ENCODE measurements around the gene RNF41. TPM values are rescaled to one million over a fixed set of nuclear protein-coding genes. Genes with fewer than 3 reads are reported as not detected.
A peak's percentile ranks its signal among the peaks of the same experiment; 100 is the strongest.

RNF41 gene
- polyA plus RNA-seq (2013, experiment 1 of 2), result 39.8 TPM
- 39.4 TPM for polyA plus RNA-seq (2013, experiment 2 of 2)

DNA sequence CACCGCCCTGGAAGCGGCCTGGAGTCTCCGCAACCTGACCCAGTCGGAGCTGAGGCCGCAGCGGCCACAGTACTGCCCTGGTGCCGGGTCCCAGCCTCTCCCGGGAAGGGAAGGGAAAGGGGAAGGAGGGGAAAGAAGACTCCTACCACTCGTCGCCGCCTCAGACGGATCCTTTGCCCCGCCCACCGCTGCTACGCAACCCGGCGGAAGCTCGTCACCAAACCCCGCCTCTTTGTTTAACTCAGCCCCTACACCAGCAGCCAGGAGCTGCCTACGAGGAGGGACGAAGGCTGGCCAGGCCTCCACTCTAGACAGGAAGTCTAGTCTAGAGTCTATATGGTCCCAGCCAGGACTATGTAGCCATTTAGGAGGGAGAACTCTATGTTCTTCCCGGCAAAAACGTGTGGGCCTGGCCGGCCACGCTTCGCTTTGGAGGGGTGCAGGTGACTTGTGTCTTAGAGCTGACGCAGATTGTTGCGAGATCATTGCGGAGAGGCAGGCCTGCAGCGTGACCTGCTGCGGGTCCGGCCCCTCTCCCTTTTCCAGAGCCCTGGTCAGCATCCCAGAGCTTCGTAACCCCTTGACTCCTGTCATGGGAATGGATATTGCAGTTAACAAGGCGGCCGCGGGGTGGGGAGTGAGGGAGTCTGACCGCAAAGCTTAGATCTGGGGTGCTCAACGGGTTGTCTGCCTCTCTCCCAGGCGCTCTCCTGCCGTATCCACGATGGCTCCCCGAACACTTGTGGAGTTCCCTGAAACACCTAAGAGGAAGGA is at the start of gene RNF41:
RNF41 (minus strand) TSS at position 166 of the 774 bp plus-strand sequence. CDS start 7,875 bp downstream, outside the sequence.
- Histone ChIP-seq H3K23ac (ENCODE audit: low read depth, low read length, poor library complexity) (peak within 1 kb of the TSS; percentile 96), H3K18ac (ENCODE audit: low read length) (peak within 1 kb of the TSS; percentile 92), H3K4me2 (ENCODE audit: insufficient read depth, low read length, poor library complexity, severe bottlenecking) (peak within 1 kb of the TSS; percentile 79), H3K4me1 (ENCODE audit: control insufficient read depth in 2 of 2, insufficient read depth in 1 of 2, low read depth in 1 of 2, low read length in 2 of 2) (peaks cover 2 to 13% of the 10 kb centered on the region in 2 donors), H2AK5ac (ENCODE audit: low read depth, low read length) (peak within 1 kb of the TSS; percentile 58), H2BK15ac (ENCODE audit: low read length) (no peak within 1 kb of the TSS), H2AFZ (ENCODE audit: low read length) (peak within 1 kb of the TSS; percentile 88), H3K14ac (ENCODE audit: low read length) (peak within 1 kb of the TSS; percentile 12), H3K4me3 (ENCODE audit: low read length in 2 of 2) (peak within 1 kb of the TSS; percentile 72 to 88), H3K4ac (ENCODE audit: low read length) (no peak within 1 kb of the TSS), H4K91ac (ENCODE audit: low read depth, low read length, poor library complexity) (no peak within 1 kb of the TSS), H3K27me3 (ENCODE audit: control insufficient read depth in 3 of 3, insufficient read depth in 3 of 3, low read depth in 1 of 3, low read length in 3 of 3) (no peaks in the 10 kb centered on the region), H4K8ac (ENCODE audit: low read depth, low read length) (peak within 1 kb of the TSS; percentile 26), H3K36me3 (replicated peaks in 1 of 2; ENCODE audit: control insufficient read depth in 2 of 2, insufficient read depth in 2 of 2, low read length in 2 of 2) (peaks cover 8 to 21% of the 10 kb centered on the region in 2 donors), H3K27ac (replicated peaks; ENCODE audit: low read length) (peak within 1 kb of the TSS; percentile 95), H3K9me3 (replicated peaks in 1 of 2; ENCODE audit: control insufficient read depth in 2 of 2, insufficient read depth in 1 of 2, low read depth in 1 of 2, low read length in 2 of 2) (no peaks in the 10 kb centered on the region), H2BK5ac (ENCODE audit: low read length) (peak within 1 kb of the TSS; percentile 47), H2BK12ac (ENCODE audit: low read length) (peak within 1 kb of the TSS; percentile 35), H2BK120ac (ENCODE audit: low read depth, low read length) (peak within 1 kb of the TSS; percentile 2), H3K79me1 (ENCODE audit: low read depth, low read length) (peaks cover 10% of the 10 kb centered on the region), H3K9ac (ENCODE audit: low read depth, low read length, poor library complexity) (peak within 1 kb of the TSS; percentile 90)
- no CpG with 5 or more reads among the region's 42 CpGs for WGBS, 2 donors (ENCODE audit: extremely low coverage in 2 of 2, insufficient read length in 2 of 2, insufficient replicate concordance in 1 of 2)
- DNase-seq (ENCODE audit: low spot score), result peak; percentile 95

DNA sequence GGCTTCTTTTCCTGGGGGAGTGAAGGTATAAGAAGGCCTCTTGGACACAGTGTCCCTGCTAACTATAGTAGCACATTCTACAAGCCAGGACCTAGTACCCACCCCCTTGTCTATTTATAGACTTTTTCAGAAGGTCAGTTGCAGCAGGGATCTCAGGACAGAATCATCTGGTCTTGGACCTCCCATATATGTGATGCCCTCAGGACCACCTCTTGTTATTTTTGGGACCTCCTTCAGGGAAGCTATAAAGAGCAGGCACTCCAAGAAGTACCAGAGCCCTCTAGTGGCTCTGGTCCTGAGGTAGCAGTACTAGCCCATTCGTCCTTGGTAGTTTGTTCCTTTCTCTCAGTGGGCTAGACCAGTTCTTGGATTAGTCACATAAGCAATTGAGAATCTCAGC is 49.3 kb upstream of the RNF41 start:
- DNase-seq (ENCODE audit: low spot score), result no peak
- no peak overlapping the region for H3K27ac ChIP-seq (replicated peaks; ENCODE audit: low read length)

DNA sequence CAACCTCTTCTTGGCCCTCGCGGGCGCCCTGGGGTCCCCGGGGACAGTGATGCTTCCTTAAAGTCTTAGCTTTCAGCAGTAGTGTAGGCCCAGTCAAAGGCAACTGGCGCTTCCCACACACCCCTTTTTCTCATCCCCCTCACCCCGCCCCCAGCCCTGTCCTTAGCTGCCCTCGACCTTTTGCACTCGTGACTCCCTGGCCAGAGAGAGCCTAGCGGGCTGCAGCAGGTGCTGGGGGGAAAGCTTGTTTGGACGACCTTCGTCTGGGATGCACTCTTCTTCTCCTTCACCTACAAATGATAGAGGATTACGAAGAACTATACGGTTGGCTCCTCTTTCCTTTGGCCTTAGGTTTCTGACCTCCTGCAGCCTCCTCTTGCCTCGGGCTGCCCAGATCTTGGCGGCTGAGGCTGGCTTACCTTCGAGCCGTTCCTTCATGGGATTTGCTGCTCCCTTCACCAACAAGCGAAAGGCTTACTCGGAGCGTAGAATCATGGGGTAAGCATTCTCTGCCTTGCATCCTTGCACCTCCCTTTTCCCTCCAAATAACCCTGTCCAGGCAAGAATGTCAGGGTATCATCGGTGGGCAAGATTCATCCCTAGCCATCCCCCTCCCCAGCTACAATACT is 45.8 kb upstream of the RNF41 start:
- Histone ChIP-seq H2AK5ac (ENCODE audit: low read depth, low read length) (no peak overlapping the region), H3K4ac (ENCODE audit: low read length) (no peak overlapping the region), H4K8ac (ENCODE audit: low read depth, low read length) (no peak overlapping the region), H3K36me3 (replicated peaks in 1 of 2; ENCODE audit: control insufficient read depth in 2 of 2, insufficient read depth in 2 of 2, low read length in 2 of 2) (peaks cover 14 to 42% of the 10 kb centered on the region in 2 donors), H3K4me1 (ENCODE audit: control insufficient read depth in 2 of 2, insufficient read depth in 1 of 2, low read depth in 1 of 2, low read length in 2 of 2) (peaks cover 8% of the 10 kb centered on the region in 2 donors), H3K27ac (replicated peaks; ENCODE audit: low read length) (peak overlapping the region; percentile 55), H2BK5ac (ENCODE audit: low read length) (no peak overlapping the region), H4K91ac (ENCODE audit: low read depth, low read length, poor library complexity) (no peak overlapping the region), H3K14ac (ENCODE audit: low read length) (no peak overlapping the region), H3K18ac (ENCODE audit: low read length) (peak overlapping the region; percentile 85), H3K27me3 (ENCODE audit: control insufficient read depth in 3 of 3, insufficient read depth in 3 of 3, low read depth in 1 of 3, low read length in 3 of 3) (no peaks in the 10 kb centered on the region), H2AFZ (ENCODE audit: low read length) (peak overlapping the region; percentile 100), H2BK120ac (ENCODE audit: low read depth, low read length) (no peak overlapping the region), H3K23ac (ENCODE audit: low read depth, low read length, poor library complexity) (peak overlapping the region; percentile 67), H3K4me3 (ENCODE audit: low read length in 2 of 2) (peak overlapping the region; percentile 79 to 90), H3K79me1 (ENCODE audit: low read depth, low read length) (peaks cover 2% of the 10 kb centered on the region), H2BK15ac (ENCODE audit: low read length) (peak overlapping the region; percentile 0), H3K9ac (ENCODE audit: low read depth, low read length, poor library complexity) (peak overlapping the region; percentile 79), H3K4me2 (ENCODE audit: insufficient read depth, low read length, poor library complexity, severe bottlenecking) (peak overlapping the region; percentile 71), H3K9me3 (replicated peaks in 1 of 2; ENCODE audit: control insufficient read depth in 2 of 2, insufficient read depth in 1 of 2, low read depth in 1 of 2, low read length in 2 of 2) (no peaks in the 10 kb centered on the region), H2BK12ac (ENCODE audit: low read length) (no peak overlapping the region)
- peak; percentile 12 for DNase-seq (ENCODE audit: low spot score)
- WGBS, 2 donors (ENCODE audit: extremely low coverage in 2 of 2, insufficient read length in 2 of 2, insufficient replicate concordance in 1 of 2), result no CpG with 5 or more reads among the region's 21 CpGs

More for the DNA sequence above, 49.3 kb upstream of the RNF41 start:
- H3K79me1 ChIP-seq (ENCODE audit: low read depth, low read length), result peaks cover 2% of the 10 kb centered on the region
- no peaks in the 10 kb centered on the region for H3K27me3 ChIP-seq (ENCODE audit: control insufficient read depth in 3 of 3, insufficient read depth in 3 of 3, low read depth in 1 of 3, low read length in 3 of 3)
- no peak overlapping the region for H2AFZ ChIP-seq (ENCODE audit: low read length)
- H3K4me2 ChIP-seq (ENCODE audit: insufficient read depth, low read length, poor library complexity, severe bottlenecking), result no peak overlapping the region
- H2BK120ac ChIP-seq (ENCODE audit: low read depth, low read length), result no peak overlapping the region
- H3K14ac ChIP-seq (ENCODE audit: low read length), result no peak overlapping the region
- H3K4ac ChIP-seq (ENCODE audit: low read length), result no peak overlapping the region
- no peak overlapping the region for H2BK12ac ChIP-seq (ENCODE audit: low read length)
- H2BK5ac ChIP-seq (ENCODE audit: low read length), result no peak overlapping the region
- H3K9ac ChIP-seq (ENCODE audit: low read depth, low read length, poor library complexity), result no peak overlapping the region
- H2BK15ac ChIP-seq (ENCODE audit: low read length), result no peak overlapping the region
- H3K18ac ChIP-seq (ENCODE audit: low read length), result no peak overlapping the region
- peaks cover 8% of the 10 kb centered on the region in 2 donors for H3K4me1 ChIP-seq (ENCODE audit: control insufficient read depth in 2 of 2, insufficient read depth in 1 of 2, low read depth in 1 of 2, low read length in 2 of 2)
- no peak overlapping the region for H4K91ac ChIP-seq (ENCODE audit: low read depth, low read length, poor library complexity)
- WGBS, 2 donors (ENCODE audit: extremely low coverage in 2 of 2, insufficient read length in 2 of 2, insufficient replicate concordance in 1 of 2), result no CpG with 5 or more reads among the region's 1 CpG
- no peak overlapping the region for H4K8ac ChIP-seq (ENCODE audit: low read depth, low read length)
- H3K9me3 ChIP-seq (replicated peaks in 1 of 2; ENCODE audit: control insufficient read depth in 2 of 2, insufficient read depth in 1 of 2, low read depth in 1 of 2, low read length in 2 of 2), result no peaks in the 10 kb centered on the region
- no peak overlapping the region for H2AK5ac ChIP-seq (ENCODE audit: low read depth, low read length)
- no peak overlapping the region for H3K23ac ChIP-seq (ENCODE audit: low read depth, low read length, poor library complexity)
- H3K4me3 ChIP-seq (ENCODE audit: low read length in 2 of 2), result no peak overlapping the region
- peaks cover 38 to 75% of the 10 kb centered on the region in 2 donors for H3K36me3 ChIP-seq (replicated peaks in 1 of 2; ENCODE audit: control insufficient read depth in 2 of 2, insufficient read depth in 2 of 2, low read length in 2 of 2)

Data from neuronal stem cell (in vitro differentiated cells).